Panc1 (cell line): ENCODE results near the gene MYDGF. TPM values are rescaled to one million over a fixed set of nuclear protein-coding genes. Genes with fewer than 3 reads are reported as not detected.

Experiments used
- ATAC-seq: fragments of 200-7000 bp; cut with Tn5 transposase; 2 replicates; pipeline ENCODE4 v1.9.1; 2020; ENCODE audit warnings: mild to moderate bottlenecking, moderate library complexity
- BruUV-seq: library from RNA; stranded (reverse); fragments of 400-500 nt; replicated peaks from 2 replicates; lab custom pipeline; 2021; lab: Mats Ljungman, UMichigan
- CTCF ChIA-PET: fragments of 300-600 bp; sonication (Branson Sonifier 250); formaldehyde crosslinking; loops from one replicate; lab custom pipeline; 2022; ENCODE audit warnings: antibody characterized with exemption; lab: Charles Lee
- POLR2A ChIA-PET: fragments of 300-600 bp; sonication (Branson Sonifier 250); formaldehyde crosslinking; loops from one replicate; lab custom pipeline; 2022; ENCODE audit warnings: antibody characterized with exemption; lab: Charles Lee
- DNase-seq: peaks from one replicate; pipeline ENCODE4 v3.0.0-alpha.2; 2010; ENCODE audit warnings: low read depth, low spot score
- H3K27ac ChIP-seq: 2 replicates; pipeline ENCODE4 v1.5.1; 2011; ENCODE audit warnings: mild to moderate bottlenecking, low read length, inconsistent platforms
- H3K27me3 ChIP-seq: fragments of 200-500 bp; sonication (Bioruptor generic); 2 replicates; pipeline ENCODE4 v1.6.0; 2014; ENCODE audit warnings: low read length, inconsistent platforms; ENCODE audit not compliant: control insufficient read depth, insufficient read depth
- H3K36me3 ChIP-seq: fragments of 200-500 bp; sonication (Bioruptor generic); 2 replicates; pipeline ENCODE4 v1.5.1; 2014; ENCODE audit warnings: inconsistent platforms, mild to moderate bottlenecking, low read length, moderate library complexity; ENCODE audit not compliant: control insufficient read depth, insufficient read depth
- H3K4me1 ChIP-seq: 2 replicates; pipeline ENCODE4 v1.5.1; 2011; ENCODE audit warnings: inconsistent platforms, mild to moderate bottlenecking, low read length, moderate library complexity; ENCODE audit not compliant: control insufficient read depth, insufficient read depth
- H3K4me3 ChIP-seq, 2 experiments: 2 replicates each; pipeline ENCODE4 v1.5.1; 2011 to 2012; ENCODE audit warnings: low read depth in 2 of 2, low read length in 2 of 2, mild to moderate bottlenecking in 2 of 2, inconsistent platforms in 1 of 2, moderate library complexity in 1 of 2
- H3K9me3 ChIP-seq: fragments of 200-500 bp; sonication (Bioruptor generic); 2 replicates; pipeline ENCODE4 v1.5.1; 2014; ENCODE audit warnings: low read depth, mild to moderate bottlenecking, inconsistent platforms, low read length, moderate library complexity; ENCODE audit not compliant: control insufficient read depth, insufficient read depth
- POLR2AphosphoS5 ChIP-seq: IDR thresholded peaks from 2 replicates; pipeline ENCODE4 v1.6.1; 2012; ENCODE audit warnings: mild to moderate bottlenecking, low read depth, low read length, moderate library complexity
- SIN3A ChIP-seq: IDR thresholded peaks from 2 replicates; pipeline ENCODE4 v1.6.1; 2012; ENCODE audit warnings: low read depth, mild to moderate bottlenecking, low read length, moderate library complexity, borderline replicate concordance; ENCODE audit not compliant: insufficient read depth
- TCF7L2 ChIP-seq: IDR thresholded peaks from 2 replicates; pipeline ENCODE4 v1.6.1; 2011; ENCODE audit warnings: mild to moderate bottlenecking, low read depth, low read length, inconsistent platforms
- in situ Hi-C: cut with HindIII; loops from 2 replicates; pipeline ENCODE4 v1.10.0; 2016; ENCODE audit warnings: low sequenced_read_pairs, low pct_unique_long_range_greater_than_20kb
- intact Hi-C: fragments of 100-400 bp; cut with micrococcal nuclease; formaldehyde crosslinking; loops from one replicate; pipeline ENCODE4 v1.10.0; 2022; ENCODE audit not compliant: unreplicated experiment
- total RNA-seq: library from RNA; stranded (reverse); gene quantifications from one replicate; pipeline ENCODE4 v1.2.1, GENCODE V29; 2021; ENCODE audit not compliant: unreplicated experiment
- TF ChIP-seq, protein P1 (sequence below): fragments of 450-650 bp; IDR thresholded peaks from 2 replicates; pipeline ENCODE4 v1.5.1; 2017; ENCODE audit warnings: mild to moderate bottlenecking
- TF ChIP-seq, protein P2 (sequence below), 2 experiments: IDR thresholded peaks; 2 replicates each; pipeline ENCODE4 v1.6.1; 2011 to 2012; ENCODE audit warnings: low read depth in 2 of 2, control low read depth in 1 of 2, low read length in 1 of 2, mild to moderate bottlenecking in 1 of 2, moderate library complexity in 1 of 2; ENCODE audit not compliant: insufficient read depth in 1 of 2

MYDGF gene
- total RNA-seq, 1 experiment from 2014 or later = 78.1 TPM

DNA sequence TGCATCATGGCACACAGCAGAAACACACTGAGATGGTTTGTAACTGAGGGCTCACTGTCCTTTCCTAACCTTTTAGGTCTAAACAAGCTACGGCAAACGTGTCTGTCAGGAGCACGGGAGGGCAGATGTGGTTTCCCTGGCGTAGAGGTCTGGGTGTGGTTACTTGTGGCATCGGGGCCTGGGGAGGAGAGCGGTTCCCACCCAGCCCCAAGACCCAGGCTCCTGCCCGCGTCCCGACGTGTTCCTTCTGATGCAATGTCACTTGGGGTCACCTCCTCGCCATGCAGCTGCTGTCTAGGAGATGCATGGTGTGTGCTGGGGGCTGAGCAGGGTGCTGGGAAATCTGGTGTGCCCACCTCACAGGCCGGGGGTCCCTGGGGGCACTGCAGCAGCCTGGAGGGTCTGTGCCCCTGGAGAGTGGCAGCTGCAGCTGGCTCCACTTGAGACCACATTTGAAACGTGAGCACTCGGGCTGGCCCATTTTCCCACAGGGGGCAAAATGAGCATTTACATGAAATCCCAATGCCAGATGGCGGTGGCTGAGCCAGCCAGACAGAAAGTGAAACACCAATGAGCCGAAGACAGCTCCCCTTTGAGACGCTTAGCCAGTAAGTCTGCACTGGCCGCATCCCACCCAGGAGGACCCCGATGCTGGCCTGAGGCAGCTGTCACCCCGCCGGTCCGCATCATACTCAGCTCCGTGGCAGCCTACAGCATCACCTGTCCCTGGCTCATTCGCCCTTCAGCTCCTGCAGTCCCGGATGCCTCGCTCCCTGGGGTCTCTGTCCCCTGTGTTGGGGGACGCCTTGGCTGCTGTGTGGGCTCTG is 22.3 kb upstream of the MYDGF start:
- intact Hi-C loops = no loop called here
- Histone ChIP-seq H3K4me3 (no peak overlapping the region), H3K27me3 (no peaks in the 10 kb centered on the region), H3K4me1 (peaks cover 3% of the 10 kb centered on the region; the same call in 1 of the 2 replicates), H3K27ac (no peak overlapping the region), H3K36me3 (no peaks in the 10 kb centered on the region; the same call in 1 of the 2 replicates), H3K9me3 (no peaks in the 10 kb centered on the region)
- no peak for ATAC-seq
- no TSS peak for BruUV-seq
- TF ChIP-seq, protein P1, sequence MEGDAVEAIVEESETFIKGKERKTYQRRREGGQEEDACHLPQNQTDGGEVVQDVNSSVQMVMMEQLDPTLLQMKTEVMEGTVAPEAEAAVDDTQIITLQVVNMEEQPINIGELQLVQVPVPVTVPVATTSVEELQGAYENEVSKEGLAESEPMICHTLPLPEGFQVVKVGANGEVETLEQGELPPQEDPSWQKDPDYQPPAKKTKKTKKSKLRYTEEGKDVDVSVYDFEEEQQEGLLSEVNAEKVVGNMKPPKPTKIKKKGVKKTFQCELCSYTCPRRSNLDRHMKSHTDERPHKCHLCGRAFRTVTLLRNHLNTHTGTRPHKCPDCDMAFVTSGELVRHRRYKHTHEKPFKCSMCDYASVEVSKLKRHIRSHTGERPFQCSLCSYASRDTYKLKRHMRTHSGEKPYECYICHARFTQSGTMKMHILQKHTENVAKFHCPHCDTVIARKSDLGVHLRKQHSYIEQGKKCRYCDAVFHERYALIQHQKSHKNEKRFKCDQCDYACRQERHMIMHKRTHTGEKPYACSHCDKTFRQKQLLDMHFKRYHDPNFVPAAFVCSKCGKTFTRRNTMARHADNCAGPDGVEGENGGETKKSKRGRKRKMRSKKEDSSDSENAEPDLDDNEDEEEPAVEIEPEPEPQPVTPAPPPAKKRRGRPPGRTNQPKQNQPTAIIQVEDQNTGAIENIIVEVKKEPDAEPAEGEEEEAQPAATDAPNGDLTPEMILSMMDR = no peak
- TF ChIP-seq SIN3A (no peak), TCF7L2 (no peak), POLR2AphosphoS5 (no peak)
- TF ChIP-seq, protein P2, sequence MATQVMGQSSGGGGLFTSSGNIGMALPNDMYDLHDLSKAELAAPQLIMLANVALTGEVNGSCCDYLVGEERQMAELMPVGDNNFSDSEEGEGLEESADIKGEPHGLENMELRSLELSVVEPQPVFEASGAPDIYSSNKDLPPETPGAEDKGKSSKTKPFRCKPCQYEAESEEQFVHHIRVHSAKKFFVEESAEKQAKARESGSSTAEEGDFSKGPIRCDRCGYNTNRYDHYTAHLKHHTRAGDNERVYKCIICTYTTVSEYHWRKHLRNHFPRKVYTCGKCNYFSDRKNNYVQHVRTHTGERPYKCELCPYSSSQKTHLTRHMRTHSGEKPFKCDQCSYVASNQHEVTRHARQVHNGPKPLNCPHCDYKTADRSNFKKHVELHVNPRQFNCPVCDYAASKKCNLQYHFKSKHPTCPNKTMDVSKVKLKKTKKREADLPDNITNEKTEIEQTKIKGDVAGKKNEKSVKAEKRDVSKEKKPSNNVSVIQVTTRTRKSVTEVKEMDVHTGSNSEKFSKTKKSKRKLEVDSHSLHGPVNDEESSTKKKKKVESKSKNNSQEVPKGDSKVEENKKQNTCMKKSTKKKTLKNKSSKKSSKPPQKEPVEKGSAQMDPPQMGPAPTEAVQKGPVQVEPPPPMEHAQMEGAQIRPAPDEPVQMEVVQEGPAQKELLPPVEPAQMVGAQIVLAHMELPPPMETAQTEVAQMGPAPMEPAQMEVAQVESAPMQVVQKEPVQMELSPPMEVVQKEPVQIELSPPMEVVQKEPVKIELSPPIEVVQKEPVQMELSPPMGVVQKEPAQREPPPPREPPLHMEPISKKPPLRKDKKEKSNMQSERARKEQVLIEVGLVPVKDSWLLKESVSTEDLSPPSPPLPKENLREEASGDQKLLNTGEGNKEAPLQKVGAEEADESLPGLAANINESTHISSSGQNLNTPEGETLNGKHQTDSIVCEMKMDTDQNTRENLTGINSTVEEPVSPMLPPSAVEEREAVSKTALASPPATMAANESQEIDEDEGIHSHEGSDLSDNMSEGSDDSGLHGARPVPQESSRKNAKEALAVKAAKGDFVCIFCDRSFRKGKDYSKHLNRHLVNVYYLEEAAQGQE (IDR thresholded peaks at IDR 0.05; ENCODE audit: insufficient read depth in 1 of 2, low read depth in 2 of 2, low read length in 1 of 2) = no peak
- DNase-seq = no peak
- in situ Hi-C loops = no loop called here
- ChIA-PET CTCF (no interaction called here), POLR2A (no interaction called here)

DNA sequence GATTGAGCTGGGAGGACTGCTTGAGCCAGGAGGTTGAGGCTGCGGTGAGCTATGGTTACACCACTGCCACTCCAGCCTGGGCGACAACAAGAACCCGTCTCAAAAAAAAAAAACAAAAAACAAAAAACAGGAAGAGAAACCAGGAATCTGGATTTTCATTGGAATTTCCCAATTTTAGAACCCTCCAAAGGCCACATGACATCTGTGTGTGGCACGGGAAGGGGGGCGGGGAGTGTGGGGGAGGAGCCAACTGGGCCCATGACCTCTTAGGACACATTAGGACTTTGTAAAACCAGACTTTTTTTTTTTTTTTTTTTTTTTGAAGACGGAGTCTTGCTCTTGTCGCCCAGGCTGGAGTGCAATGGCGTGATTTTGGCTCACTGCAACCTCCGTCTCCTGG is 21.2 kb upstream of the MYDGF start:
- no peaks in the 10 kb centered on the region for H3K27me3 ChIP-seq
- BruUV-seq = no TSS peak
- H3K4me3 ChIP-seq = no peak overlapping the region
- ChIA-PET CTCF (no interaction called here), POLR2A (no interaction called here)
- TF ChIP-seq, protein P2 (IDR thresholded peaks at IDR 0.05; ENCODE audit: insufficient read depth in 1 of 2, low read depth in 2 of 2, low read length in 1 of 2) = no peak
- in situ Hi-C loops = no loop called here
- DNase-seq = no peak
- no peaks in the 10 kb centered on the region for H3K36me3 ChIP-seq
- no peak overlapping the region for H3K27ac ChIP-seq
- no peaks in the 10 kb centered on the region for H3K9me3 ChIP-seq
- peaks cover 3% of the 10 kb centered on the region; the same call in 1 of the 2 replicates for H3K4me1 ChIP-seq
- intact Hi-C loops = no loop called here
- ATAC-seq = no peak
